Inflammatory macrophage treated with lipopolysaccharide for 1 hour (primary cell): ENCODE measurements around the gene USP7.

ENCODE experiments used
- DNase-seq, 2 donors: peaks; one replicate each; pipeline ENCODE4 v3.0.0-alpha.2; 2020 to 2022

The USP7 gene

DNA sequence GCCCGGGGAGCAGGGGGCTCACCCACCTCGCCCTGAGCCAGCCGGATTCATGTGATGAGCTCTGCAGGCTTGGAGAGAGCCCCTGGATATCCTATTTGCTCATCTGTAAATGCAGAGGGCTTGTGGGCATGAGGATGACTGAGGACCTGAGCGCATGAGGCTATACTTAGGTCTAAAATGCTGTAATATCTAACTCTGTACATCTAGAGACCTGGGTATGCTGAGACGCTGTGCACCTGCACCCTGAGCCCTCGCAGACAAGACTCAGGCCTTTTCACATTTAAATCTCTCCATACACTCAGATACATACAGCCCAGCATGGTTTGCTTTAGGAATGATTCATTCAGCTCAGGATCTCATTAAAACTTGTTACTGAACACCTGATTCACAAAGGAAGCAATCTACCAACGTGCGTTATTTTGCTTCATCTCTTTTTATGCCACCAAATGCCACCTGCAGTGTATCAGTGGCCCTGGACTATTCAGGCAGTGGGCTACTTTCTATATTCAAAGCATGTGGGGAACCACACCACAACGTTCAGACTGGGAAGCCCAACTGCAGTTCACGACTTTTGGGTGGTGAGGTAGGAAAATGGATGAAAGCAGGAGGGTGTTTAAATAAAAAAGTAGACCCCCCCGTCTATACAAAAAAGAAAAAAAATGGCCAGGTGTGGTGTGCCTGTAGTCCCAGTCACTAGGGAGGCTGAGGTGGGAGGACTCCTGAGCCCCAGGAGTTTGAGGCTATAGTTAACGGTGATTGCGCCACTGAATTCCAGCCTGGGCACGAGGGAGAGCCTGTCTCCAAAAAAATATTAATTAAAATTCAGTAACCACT, 12.0 kb downstream of the USP7 start:
- DNase-seq: no peak

DNA sequence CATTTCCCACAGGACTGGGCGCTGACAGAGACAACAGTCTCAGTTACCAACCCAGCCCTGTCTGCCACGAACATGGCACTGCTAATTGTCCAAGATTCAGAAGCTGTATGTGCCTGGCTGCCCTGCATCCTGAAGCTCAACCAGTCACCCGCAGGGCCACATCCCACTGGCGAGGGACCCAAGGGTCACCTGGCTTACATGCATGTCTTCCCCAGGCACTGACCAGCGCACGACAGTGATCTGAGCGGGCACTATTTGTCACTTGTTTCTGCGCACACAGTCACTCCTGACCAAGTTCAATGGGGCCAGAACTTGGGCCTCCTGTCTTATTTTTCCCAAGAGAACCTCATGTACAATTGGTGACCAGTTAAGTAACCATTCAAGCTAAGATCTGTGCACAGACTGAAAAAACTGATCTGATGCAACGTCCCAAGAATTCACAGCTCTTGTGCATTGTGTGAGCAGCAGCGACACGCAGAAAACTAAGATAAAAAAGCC, 13.1 kb downstream of the USP7 start:
- no peak for DNase-seq

DNA sequence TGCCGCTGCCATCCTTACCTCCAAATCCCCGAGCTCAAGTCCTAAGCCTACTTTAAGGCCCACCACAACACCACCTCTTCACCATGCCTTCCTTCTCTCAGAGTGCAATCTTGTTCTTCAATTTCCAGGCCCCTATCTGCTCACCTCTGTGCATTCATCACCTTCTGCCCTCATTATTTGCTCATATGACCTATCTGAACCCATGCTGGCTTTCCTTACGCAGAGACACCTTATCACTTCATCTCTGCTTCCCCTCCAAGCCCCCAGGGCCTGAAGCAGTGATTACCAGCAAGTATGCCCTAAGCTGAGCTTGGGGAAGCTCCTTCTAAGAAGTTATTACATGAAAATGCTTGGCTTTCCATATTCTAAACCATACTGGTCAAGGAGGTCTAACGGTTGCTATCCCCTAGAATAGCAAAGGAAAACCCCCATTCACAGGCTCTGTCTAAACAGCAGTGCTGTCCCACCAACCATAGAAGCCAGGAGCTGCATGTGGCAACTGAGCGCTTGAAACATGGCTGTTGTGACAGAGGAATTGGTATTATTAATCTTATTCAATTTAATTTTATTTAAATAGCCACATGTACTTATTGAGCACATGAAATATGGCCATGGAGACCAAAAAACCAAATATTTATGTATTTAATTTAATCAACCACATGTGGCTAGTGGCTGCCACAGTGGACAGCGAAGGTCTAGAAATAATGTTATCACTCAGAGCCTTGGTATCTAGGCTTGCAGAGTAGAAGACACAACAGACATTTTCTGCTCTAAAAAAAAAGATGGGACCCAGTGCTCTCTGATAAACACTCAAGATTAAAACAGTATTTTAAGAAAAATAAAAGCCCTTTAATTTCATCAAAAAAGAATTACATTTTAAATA, 13.9 kb downstream of the USP7 start:
- DNase-seq: no peak

DNA sequence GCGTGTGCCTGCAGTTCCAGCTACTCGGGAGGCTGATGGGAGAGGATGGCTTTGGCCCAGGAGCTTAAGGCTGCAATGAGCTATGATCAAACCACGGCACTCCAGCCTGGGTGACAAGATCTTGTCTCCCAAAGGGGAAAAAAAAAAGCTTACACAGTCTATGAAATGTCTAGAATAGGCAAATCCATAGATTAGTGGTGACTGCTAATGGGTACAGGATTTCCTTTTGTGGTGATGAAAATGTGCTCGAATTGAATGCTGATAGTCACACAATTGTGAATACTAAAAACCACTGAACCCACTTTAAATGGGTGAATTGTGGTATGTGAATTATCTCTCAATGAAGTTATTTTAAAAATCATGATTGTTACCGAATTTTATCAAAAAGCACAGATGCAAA, 14.9 kb downstream of the USP7 start:
- no peak for DNase-seq

DNA sequence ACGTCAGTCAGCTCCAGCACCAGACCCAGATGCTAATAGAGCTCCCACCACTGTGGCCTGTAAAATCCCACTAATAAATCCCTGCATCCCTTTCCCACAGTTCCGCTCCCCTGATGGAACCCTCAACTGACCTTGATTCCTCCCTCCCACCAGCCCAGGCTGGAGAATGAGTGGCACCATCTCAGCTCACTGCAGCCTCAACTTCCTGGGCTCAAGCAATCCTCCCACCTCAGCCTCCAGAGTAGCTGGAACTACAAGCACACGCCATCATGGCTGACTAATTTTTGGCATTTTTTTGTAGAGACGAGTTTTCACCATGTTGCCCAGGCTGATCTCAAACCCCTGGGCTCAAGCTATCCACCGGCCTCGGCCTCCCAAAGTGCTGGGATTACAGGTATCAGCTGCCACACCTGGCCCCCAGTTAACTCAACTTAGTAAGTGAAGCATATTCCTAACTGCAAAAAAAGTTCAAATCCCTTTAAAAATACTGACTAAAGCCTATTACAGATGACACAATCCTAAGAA, 15.6 kb downstream of the USP7 start:
- no peak for DNase-seq

DNA sequence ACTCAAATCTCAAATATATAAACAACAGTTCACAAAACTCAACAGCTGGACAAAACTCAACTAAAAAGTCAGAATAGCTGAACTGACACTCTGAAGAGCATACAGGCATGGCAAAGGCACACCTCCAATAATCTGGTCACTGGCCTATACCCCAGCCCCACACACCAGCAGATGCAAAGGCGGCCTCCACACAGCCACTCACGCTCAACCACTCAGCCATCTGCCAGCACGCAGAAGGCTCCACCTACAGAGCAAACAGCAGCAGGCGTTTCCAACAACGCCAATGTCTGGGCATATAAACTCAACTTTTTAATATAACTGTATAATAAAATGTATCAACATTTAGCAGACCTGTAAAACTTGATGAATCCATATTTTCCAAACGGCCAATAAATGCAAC, 17.2 kb downstream of the USP7 start:
- no peak for DNase-seq

DNA sequence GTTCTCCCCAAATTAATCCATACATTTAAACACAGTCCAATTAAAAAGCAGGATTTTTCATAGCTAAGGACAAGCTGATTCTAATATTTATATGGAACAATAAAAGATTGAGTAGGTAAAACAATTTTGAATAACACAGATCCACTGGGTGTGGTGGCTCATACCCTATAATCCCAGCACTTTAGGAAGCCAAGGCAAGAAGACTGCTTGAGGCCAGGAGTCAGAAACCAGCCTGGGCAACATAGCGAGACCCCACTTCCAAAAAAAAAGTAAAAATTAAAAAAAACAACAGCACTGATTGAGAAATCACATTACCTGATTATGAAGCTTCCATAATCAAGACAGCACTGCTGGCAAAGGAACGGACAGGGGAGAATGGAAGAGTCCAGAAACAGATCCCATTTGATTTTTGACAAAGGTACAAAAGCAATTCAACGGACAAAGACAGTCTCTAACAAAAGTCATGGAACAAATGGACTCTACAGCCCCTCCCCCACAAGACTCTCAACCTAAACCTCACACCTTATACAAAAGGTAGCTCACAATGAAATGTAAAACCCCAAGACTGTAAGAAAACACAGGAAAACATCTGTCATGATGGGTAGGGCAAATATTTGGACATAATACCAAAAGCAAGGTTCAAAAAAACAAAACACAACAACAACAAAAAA, 17.9 kb downstream of the USP7 start:
- no peak for DNase-seq

DNA sequence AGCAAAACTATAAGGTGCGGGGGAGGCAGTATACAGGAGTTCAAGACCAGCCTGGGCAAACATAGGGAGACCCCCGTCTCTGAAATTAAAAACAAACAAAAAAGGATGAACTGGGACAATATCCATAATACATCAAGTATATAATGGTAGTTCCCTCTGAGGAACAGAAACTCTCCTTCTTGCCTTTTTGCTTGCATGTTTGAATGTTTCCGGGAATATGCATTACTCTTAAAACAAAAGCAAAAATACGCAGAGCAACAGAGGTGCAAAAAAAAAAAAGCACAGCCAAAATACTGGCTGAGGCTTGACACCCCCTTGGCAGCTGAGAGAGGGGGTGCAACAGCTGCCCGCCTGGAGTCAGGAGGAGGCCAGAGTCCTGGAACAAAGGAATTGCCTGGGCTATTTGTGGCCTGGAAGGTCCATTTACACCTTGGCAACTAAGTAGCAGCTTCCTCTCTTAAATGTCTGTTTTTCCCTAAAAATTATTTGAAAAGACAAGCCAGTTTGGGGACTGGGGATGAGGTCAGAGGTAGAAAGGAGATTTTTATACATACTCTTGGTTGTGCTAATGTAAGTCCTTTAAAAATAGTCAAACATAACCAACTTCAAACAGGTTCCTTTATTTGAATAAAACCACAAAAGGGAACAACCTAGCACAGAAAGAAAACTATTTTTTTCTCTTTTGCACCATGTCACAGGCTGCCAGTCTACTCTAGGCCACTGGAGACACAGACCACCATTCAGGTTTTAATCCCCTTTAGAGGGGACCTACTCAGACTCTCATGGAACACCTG, 19.5 kb downstream of the USP7 start:
- DNase-seq: peak; percentile 46 to 53

DNA sequence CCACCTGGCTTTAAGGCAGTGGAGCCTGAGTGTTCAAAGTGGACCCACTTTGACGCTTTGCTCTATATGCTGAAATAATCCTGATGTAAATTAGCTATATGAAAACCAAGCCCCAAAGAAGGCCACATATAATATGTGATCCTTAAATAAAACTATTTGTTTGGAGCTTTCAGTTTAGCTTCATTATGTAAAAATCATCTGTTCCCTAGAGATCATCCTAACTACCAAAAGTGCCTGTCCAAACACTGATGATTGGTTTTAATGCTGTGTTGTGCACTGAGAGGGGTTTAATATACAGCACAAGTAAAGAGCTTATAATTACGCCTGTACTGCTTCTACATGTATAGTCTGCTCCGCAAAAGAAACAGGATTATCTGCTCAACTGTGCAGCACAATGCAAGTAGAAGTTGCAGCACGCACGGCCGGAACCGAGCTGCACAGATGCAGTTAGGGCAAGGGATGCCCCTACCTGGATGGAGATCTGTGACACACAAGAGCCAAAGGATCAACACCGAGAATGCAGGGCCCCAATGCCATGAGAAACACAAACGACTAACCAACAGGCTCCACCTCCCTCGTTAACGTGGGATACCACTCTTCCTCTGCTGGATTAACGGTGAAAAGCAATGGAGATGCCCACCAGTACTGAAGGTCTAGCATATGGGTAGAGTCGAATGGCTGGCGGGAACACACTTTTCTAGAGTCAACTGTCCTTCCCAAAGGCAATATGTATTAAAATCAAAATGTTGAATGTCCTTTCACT, 20.5 kb downstream of the USP7 start:
- no peak for DNase-seq

DNA sequence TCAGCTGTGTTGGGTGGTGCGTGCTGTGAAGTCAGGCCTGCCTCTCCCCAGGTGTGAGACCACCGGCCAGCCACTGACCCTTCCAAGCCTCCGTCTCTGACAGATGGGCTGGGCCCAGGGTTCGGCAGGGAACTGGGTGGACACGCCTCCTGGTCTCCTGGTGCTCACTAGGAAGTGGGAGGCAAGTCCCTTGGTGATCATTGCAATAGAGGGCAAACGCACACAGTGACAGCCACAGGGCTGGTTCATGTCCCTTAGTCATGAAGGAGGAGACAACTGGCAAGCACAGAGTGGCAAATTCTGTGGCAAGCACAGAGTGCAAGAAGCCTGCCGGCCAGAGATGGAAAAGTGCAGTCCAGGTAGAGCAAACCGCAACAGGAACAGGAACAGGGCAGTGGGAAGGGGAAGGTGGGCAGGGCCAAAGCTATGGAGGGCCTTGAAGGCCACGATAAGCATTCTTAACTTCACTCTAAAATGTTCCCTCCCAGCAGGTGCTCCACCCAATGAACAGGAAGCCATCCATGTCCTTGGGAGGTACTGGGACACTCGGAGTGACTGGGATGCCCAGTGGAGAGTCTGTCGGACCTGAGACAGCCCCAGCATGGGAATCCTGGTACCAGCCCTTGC, 21.9 kb downstream of the USP7 start:
- peak in 1 of 2 donors; percentile 60 for DNase-seq

DNA sequence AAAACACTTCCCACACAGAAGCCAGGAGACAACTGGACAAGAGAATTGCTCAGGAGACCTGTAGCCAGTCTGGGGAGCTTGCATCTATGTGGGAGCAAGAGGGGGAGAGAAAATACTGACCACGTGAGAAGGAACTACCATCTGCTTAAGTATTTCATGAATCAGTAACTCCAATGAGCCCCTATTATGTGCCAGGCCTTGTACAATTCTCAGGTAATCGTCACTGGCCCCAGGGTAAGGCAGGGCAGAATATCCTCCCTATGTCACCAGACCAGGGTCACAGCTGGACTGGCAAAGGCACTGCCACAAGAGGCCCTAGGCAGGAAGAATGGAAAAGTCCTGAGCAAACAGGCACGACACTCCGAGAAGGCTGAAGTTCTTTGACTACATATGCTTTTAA, 25.9 kb downstream of the USP7 start:
- DNase-seq: no peak

DNA sequence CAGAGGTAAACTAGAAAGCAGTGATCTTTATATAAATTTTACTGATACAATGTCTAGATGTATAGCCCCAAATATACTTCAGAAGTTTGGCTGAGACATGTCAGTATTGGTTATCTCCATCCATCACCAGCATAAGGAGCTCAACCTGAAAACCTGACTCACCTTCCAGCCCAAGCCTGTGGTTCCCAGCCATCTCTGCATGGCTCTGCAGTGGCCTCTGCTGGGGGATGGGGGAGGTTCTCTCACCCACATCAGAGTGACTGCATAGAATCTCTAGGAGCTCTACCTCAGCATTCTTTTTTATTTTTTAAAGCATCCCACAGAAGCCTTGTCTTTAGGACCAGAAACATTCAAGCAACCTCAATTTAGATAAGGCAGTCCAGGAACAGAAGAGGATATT, 27.3 kb downstream of the USP7 start:
- no peak for DNase-seq

DNA sequence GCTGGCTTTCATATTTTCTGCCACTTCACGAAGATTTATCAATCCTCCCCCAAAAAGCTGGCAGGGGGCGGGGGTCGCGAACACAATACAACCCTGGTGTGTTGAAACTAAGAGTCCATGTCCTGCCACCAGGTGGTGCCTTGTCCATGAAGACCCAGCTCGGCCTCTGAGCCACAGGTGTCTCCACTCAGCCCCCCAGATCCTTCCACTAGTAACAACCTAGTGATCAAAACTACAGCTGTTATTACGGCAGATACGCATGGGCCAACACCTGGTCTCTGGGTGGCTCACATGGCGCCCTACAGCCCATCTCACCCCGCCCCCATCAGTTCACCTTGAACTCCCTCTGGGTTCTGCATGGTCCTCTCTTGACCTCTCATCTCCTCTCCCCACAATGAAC, 27.7 kb downstream of the USP7 start:
- no peak for DNase-seq

DNA sequence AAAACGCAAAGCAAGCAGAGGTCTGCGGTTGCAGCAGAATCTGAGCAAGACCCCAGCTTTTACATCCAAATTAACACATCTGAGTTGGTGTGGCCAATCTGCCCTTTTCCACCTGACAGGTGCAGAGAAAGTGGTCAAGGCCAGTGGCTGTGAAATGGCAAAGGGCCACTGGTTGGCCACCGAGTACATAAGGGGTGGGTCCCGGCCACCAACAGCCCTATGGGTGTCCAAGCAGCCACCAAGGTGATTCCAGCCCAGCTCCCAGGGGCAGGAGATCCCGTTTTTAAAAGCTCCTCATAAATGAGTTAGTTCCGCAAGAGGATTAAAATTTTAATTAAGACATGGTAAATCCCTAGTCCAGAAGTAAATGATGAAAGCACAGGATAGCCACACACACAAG, 29.1 kb downstream of the USP7 start:
- no peak for DNase-seq

DNA sequence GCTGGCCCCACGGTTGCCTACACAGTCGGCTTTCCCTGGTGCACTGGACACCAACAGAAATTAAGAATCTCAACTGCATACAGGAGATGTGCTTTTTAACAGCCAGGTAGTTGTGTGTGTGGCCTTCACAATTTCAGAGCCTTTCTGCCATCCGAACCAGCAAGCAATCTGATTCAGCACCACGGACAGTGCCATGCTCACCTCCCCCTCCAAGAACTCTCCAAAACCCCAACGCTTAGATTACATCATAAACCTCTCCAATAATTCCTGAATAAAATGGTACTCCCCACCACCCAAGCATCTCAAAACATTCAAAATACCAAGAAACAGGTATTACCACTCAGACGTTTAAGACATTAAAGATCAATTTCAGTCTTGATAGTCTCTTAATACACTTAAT, 31.8 kb downstream of the USP7 start:
- no peak for DNase-seq

DNA sequence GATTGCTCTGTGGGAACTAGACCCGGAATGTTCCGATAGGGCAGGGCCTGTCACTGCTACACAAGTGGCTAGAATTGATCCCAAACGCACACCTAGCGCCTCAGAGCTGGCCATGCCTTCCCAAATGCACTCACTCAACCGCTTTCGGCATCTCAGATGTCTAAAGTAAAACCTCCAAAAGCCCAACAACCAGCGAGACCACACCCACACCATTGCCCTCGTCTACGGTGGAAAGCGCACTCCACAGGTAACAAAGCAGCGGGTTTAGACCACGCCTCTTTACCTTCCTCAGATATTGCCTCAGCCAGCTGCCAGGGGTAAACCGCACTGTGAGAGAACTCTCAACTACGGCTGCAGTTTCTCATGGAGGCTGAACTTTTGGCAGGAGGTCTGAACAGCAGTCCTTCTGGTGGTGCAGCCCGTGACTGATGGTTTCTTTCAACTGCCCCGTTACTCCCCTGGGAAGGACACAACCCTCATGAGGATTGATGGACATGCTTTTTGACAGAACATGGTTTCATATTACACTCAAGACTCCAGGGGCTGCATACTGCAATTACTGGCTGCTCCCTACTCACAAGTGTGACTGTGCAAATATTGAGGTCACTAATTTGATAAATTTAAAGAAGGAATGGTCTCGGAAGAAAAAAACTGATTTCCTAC, 34.5 kb downstream of the USP7 start:
- no peak for DNase-seq

DNA sequence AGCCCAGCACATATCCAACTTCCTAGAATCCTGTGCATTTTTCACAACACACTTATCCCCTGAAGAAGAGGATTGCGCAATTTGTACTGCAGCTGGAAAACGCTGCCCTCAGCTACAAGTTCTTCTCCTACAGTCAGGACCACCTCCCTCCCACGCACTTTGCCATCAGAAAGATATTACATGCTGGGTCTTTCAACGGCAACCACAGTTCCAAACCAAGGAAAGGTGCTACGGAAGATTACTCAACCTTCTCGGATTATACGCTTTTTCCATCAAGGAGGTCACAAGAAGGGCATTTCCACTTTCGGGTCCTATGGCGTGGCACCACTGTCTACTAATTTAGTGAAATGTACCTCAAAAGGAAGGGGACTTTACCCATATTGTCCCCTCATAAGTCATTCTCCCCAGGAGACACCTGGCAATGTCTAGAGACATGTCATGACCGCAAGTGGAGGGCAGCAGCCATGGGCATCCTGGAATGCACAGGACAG, 35.2 kb downstream of the USP7 start:
- DNase-seq: no peak

DNA sequence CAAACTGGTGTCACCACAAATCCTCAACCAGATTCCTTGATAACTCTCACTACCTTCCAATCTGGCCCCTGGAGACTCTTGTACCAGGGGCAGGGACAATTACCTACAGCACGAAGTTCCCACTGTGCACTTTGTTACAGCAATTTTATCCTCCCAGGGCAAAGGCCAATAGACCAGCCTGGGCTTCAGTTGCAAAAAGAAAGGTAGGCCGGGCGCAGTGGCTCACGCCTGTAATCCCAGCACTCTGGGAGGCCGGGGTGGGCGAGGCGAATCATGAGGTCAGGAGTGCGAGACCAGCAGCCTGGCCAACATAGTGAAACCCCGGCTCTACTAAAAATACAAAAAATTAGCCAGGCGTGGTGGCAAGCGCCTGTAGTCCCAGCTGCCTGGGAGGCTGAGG, 36.9 kb downstream of the USP7 start:
- no peak for DNase-seq

DNA sequence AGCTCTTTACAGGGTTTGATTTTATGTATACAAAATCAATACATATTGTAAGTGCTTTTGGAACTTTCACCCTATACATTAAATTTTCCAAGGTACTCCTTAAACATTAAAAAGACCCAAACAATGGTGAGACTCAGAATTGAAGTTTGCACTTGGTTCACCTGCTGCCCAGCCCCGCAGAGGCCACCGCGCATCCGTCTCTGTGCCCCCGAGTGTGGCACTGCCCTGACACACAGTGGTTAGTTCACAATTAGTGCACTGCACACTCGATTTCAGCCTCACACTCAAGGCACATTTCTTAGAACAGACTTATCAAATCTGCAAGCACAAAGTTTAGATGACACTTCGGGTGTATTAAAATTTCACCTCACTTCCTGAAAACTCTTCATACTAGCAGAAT, 38.3 kb downstream of the USP7 start:
- DNase-seq: no peak

DNA sequence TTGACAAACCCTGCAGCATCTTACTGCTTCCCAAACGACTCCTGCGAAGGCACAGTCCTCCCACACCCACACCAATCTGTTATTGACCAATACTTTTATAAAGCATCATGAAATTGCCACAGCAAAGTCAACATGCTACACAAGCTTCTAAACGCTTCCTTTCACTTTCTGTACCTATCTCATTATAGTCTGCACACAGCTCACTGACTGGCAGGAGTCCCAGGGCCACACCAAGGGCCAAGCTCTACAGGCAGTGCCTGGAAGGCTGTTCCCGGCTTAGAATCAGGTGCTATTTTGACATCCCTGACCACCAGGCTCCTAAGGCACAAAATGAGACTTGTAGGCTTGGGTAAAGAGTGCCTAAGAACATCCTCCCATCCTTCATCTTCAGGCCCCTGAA, 39.5 kb downstream of the USP7 start:
- peak; percentile 16 to 47 for DNase-seq
